Left ventricle myocardium inferior (tissue), 1 donor: Measurements from ENCODE around the gene PRG3. TPM values are rescaled to one million over a fixed set of nuclear protein-coding genes. Genes with fewer than 3 reads are reported as not detected.

Source experiments
- DNase-seq: peaks from one replicate; pipeline ENCODE4 v3.0.0-alpha.2; 2020
- H3K27ac ChIP-seq: fragments of 200-600 bp; replicated peaks from 2 replicates; pipeline ENCODE4 v1.8.0; 2021
- H3K27me3 ChIP-seq: fragments of 200-600 bp; 2 replicates; pipeline ENCODE4 v1.8.0; 2021; ENCODE audit warnings: low read depth
- H3K36me3 ChIP-seq: fragments of 200-600 bp; 2 replicates; pipeline ENCODE4 v1.8.0; 2021
- H3K4me1 ChIP-seq: fragments of 200-600 bp; 2 replicates; pipeline ENCODE4 v1.8.0; 2021
- H3K4me3 ChIP-seq: fragments of 200-600 bp; 2 replicates; pipeline ENCODE4 v1.8.0; 2021; ENCODE audit warnings: mild to moderate bottlenecking, moderate library complexity
- H3K9me3 ChIP-seq: fragments of 200-600 bp; replicated peaks from 2 replicates; pipeline ENCODE4 v1.8.0; 2021
- intact Hi-C: fragments of 100-400 bp; cut with micrococcal nuclease; formaldehyde crosslinking; loops from one replicate; pipeline ENCODE4 v1.11.0; 2022
- total RNA-seq: library from RNA; stranded (reverse); fragmentation: NEBNext Ultra II Directional; extraction: Animal tissue kit (Norgen Biotek cat#: 25700); gene quantifications from one replicate; pipeline ENCODE4 v1.2.1, GENCODE V29; 2021
- TF ChIP-seq, protein P1 (sequence below): fragments of 200-600 bp; IDR thresholded peaks from 2 replicates; pipeline ENCODE4 v1.8.0; 2021; ENCODE audit warnings: antibody characterized with exemption, mild to moderate bottlenecking, borderline replicate concordance
- donor health status: DM: no; HTN: yes; CAD: no; lungs with severe emphysema.

PRG3 gene
- total RNA-seq, 1 donor from 2014 or later = not detected

DNA sequence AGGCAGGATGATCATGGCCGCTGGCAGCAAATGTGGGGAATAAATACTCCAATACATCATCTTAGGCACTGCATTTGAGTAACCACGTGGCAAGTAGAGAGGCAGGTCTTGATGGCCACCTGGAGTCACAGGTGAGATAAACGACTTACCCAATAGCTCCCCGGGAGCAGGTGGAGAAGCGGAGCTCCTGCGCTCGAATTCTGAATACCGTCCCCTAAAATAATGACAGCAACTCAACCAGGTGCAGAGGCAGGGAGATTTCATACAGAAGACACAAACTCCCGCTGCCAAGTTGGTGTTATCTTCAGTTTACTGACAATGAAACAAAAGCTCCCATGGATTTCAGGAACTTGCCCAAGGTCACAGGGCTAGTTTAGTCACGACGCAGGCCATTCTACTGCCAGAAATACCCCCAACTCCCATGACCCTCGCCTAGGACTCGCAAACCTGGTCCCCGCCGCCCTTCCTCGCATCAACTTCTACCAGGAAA is 45.5 kb upstream of the PRG3 start:
- Histone ChIP-seq H3K27ac (peak overlapping the region; percentile 96), H3K4me3 (peak overlapping the region; percentile 72), H3K27me3 (no peaks in the 10 kb centered on the region), H3K4me1 (peaks cover 85% of the 10 kb centered on the region), H3K9me3 (no peaks in the 10 kb centered on the region), H3K36me3 (peaks cover 20% of the 10 kb centered on the region)
- intact Hi-C loops = no loop called here
- TF ChIP-seq, protein P1, sequence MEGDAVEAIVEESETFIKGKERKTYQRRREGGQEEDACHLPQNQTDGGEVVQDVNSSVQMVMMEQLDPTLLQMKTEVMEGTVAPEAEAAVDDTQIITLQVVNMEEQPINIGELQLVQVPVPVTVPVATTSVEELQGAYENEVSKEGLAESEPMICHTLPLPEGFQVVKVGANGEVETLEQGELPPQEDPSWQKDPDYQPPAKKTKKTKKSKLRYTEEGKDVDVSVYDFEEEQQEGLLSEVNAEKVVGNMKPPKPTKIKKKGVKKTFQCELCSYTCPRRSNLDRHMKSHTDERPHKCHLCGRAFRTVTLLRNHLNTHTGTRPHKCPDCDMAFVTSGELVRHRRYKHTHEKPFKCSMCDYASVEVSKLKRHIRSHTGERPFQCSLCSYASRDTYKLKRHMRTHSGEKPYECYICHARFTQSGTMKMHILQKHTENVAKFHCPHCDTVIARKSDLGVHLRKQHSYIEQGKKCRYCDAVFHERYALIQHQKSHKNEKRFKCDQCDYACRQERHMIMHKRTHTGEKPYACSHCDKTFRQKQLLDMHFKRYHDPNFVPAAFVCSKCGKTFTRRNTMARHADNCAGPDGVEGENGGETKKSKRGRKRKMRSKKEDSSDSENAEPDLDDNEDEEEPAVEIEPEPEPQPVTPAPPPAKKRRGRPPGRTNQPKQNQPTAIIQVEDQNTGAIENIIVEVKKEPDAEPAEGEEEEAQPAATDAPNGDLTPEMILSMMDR = no peak
- no peak for DNase-seq

DNA sequence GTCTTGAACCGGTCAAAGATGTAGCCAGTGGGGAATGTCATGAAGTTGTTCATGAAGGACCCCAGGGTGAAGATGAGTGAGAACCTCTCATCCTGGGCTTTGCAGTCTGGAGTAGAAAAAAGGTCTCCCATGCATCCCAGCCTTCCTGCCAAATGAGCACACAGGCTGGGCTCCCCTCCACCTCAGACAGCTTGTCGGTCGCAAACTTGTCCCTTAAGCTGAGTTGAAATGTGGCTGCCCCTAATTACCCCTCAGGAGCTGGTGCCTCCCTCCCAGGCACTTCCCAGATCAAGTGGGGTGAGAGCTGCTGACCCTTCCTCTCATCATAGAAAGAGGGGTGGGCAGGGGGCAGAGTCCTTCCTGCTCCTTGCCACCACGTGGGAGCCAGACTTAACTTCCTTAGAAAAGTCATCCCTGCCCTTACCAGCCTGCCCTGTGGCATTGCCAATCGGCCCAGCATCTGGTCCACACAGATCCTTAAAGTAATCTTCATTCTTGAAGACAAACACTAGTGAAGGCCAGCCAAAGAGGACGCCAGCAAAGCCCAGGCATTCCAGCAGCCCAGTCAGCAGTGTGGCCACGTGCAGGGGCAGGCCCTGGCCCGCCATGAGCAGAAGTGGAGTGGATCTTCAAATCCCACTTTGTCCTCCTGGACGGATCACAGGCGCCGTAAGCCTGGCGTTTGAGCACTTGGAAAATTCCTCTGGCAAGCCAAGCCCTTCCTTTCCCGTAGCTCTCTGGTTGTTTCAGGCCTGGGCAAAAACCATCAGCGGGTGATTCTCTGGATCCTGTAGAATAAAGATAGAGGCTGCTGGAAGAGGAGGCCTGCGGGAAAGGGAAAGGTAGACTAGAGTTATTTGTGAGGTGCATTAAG is 44.9 kb upstream of the PRG3 start:
- TF ChIP-seq, protein P1 = no peak
- Histone ChIP-seq H3K4me1 (peaks cover 86% of the 10 kb centered on the region), H3K27ac (peak overlapping the region; percentile 96), H3K27me3 (no peaks in the 10 kb centered on the region), H3K36me3 (peaks cover 27% of the 10 kb centered on the region), H3K9me3 (no peaks in the 10 kb centered on the region), H3K4me3 (peak overlapping the region; percentile 72)
- intact Hi-C loops = no loop called here
- peak; percentile 65 for DNase-seq

DNA sequence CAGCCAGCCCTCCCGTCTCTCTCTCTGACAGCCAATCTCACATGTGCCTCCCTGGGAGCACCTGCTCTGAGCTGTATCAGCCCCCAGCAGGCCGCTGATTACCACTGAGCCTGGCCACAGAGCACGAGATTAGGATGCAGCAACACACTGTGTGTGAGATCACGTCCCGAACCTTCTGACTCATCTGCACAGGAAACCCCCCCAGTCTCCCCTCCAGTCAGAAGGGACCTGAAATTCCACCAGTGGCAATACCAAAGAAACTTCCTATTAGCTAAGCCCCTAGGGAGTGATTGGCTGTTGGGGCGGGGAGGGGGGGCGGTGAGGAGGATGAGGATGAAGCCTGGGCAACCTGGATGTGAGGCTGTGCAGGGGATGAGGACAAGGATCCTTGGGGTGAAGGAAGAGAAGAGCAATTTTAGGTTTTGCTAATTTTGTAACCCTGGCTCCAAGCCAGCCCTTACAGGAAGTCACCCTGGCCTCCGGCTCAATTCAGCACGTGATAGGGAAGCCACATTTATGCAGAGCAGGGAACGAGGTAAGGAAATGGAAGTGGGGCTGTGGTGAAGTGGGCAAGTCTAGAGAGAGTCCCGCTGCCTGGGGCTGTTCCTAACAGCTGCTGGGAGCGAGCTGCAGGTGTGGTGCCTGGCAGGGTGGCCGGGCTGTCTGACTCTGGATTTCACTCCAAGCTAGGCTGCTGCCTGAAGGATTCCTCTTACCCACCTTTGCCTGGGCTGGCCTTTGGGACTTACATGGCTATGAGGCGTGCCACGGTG is 44.0 kb upstream of the PRG3 start:
- Histone ChIP-seq H3K27me3 (no peaks in the 10 kb centered on the region), H3K36me3 (peaks cover 35% of the 10 kb centered on the region), H3K4me3 (peak overlapping the region; percentile 72), H3K9me3 (no peaks in the 10 kb centered on the region), H3K4me1 (peaks cover 79% of the 10 kb centered on the region), H3K27ac (peak overlapping the region; percentile 96)
- DNase-seq = peak; percentile 61
- intact Hi-C loops = no loop called here
- TF ChIP-seq, protein P1 = no peak

DNA sequence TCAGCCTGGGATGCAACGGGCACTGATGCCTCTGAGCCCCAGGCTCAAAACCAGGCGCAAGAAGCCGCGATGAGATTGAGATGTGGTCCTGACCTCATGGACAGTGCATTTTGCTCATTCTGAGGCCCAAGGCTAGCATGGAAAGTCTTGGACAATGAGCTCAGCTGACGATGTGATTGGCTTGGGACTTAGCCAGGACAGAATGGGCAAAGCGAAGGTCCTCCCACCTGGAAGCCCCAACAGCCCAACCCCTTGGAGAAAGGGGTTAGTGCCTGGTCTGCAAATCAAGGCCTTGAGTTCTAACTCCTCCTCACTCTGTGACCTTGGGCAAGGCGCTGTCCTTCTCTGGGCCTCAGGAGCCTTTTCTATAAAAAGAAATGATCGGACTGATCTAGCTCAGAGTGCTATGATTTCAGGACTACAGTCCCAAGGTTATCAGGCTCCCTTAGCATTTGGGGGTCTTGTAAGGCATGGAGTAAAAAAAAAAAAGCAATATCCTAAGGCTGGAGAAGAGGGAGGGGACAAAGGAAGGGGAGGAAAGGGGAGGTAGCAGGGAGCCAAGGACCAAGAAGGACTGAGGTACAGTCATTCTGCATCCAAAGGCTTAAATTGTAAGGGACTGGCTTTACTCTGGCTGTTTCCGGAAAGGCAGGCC is 43.3 kb upstream of the PRG3 start:
- H3K27ac ChIP-seq = peak overlapping the region; percentile 96
- DNase-seq = no peak
- H3K36me3 ChIP-seq = peaks cover 38% of the 10 kb centered on the region
- no peaks in the 10 kb centered on the region for H3K9me3 ChIP-seq
- no peaks in the 10 kb centered on the region for H3K27me3 ChIP-seq
- TF ChIP-seq, protein P1 = no peak
- H3K4me1 ChIP-seq = peaks cover 72% of the 10 kb centered on the region
- intact Hi-C loops = no loop called here
- H3K4me3 ChIP-seq = peak overlapping the region; percentile 72

DNA sequence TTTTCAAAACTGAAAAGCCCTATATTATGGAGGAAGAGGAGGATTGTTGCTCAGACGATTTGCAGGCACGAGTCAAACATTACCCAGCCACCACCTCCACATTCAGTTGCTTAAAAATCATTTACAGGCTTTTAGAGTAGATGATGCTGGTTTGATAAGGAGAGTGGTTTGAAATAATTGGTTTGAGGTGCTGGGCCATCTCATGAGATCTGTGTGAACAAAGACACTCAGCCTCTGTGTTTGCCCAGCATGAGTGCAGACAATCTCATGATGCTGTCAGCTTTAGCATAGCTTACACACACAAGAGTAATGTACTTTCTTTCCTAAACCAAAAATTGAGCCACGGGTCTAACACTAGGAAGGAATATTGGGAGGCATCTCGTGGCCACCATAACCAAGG is 41.7 kb upstream of the PRG3 start:
- no peak overlapping the region for H3K4me3 ChIP-seq
- H3K27me3 ChIP-seq = no peaks in the 10 kb centered on the region
- no peak overlapping the region for H3K27ac ChIP-seq
- H3K36me3 ChIP-seq = peaks cover 47% of the 10 kb centered on the region
- TF ChIP-seq, protein P1 = no peak
- DNase-seq = no peak
- H3K9me3 ChIP-seq = no peaks in the 10 kb centered on the region
- peaks cover 59% of the 10 kb centered on the region for H3K4me1 ChIP-seq
- intact Hi-C loops = no loop called here
